Fibroblast of mammary gland (primary cell): ENCODE data around the gene GTF2H4.

Experiments used
- DNase-seq: peaks from one replicate; pipeline ENCODE4 v3.0.0-alpha.2; 2010; ENCODE audit warnings: low read depth
- H3K4me3 ChIP-seq: 2 replicates; pipeline ENCODE4 v1.5.1; 2011; ENCODE audit warnings: low read depth, mild to moderate bottlenecking, low read length, moderate library complexity; ENCODE audit not compliant: control insufficient read depth
- TF ChIP-seq, protein P1 (sequence below): conservative IDR thresholded peaks from 2 replicates; pipeline ENCODE4 v1.5.1; 2011; ENCODE audit warnings: low read depth, low read length, inconsistent platforms; ENCODE audit not compliant: control insufficient read depth, insufficient read depth

GTF2H4 gene

DNA sequence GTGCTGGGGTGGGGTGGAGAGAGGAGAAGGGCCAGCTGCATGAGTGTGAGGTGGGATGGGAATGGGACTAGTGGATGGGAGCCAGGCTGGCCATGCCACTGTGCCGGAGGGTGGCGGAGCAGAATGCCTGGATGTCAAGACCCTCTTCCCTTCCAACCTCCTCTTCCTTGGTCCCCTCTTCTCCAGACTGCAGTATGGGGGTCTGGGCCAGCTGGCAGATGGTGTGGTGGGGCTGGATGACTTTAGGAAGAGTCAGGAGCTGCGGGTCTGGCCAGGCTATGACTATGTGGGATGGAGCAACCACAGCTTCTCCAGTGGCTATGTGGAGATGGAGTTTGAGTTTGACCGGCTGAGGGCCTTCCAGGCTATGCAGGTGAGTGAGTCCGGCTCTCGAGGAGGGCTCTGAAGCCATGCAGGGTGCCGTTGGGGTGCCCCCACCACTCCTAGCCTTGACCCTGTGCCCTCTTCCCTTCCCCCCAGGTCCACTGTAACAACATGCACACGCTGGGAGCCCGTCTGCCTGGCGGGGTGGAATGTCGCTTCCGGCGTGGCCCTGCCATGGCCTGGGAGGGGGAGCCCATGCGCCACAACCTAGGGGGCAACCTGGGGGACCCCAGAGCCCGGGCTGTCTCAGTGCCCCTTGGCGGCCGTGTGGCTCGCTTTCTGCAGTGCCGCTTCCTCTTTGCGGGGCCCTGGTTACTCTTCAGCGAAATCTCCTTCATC is 16.0 kb upstream of the GTF2H4 start:
- H3K4me3 ChIP-seq, result no peak overlapping the region
- TF ChIP-seq, protein P1, sequence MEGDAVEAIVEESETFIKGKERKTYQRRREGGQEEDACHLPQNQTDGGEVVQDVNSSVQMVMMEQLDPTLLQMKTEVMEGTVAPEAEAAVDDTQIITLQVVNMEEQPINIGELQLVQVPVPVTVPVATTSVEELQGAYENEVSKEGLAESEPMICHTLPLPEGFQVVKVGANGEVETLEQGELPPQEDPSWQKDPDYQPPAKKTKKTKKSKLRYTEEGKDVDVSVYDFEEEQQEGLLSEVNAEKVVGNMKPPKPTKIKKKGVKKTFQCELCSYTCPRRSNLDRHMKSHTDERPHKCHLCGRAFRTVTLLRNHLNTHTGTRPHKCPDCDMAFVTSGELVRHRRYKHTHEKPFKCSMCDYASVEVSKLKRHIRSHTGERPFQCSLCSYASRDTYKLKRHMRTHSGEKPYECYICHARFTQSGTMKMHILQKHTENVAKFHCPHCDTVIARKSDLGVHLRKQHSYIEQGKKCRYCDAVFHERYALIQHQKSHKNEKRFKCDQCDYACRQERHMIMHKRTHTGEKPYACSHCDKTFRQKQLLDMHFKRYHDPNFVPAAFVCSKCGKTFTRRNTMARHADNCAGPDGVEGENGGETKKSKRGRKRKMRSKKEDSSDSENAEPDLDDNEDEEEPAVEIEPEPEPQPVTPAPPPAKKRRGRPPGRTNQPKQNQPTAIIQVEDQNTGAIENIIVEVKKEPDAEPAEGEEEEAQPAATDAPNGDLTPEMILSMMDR, result no peak
- no peak for DNase-seq

DNA sequence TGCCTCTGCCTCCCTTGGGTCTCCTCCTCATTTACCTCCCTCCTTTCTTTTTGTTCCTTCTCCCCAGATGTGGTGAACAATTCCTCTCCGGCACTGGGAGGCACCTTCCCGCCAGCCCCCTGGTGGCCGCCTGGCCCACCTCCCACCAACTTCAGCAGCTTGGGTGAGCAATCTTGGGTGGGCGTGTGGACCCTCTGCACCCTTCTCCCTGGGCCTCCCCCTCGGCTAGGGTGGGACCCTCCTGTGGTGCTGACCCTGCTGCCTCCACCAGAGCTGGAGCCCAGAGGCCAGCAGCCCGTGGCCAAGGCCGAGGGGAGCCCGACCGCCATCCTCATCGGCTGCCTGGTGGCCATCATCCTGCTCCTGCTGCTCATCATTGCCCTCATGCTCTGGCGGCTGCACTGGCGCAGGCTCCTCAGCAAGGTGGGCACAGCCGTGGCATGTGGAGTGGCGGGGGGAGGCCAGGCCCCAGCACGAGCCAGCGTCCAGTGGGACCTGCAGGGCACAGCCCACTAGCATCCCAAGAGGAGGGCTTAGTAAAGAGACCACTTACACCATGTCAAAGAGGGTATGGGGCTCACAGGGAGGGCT is 14.9 kb upstream of the GTF2H4 start:
- TF ChIP-seq, protein P1, result no peak
- H3K4me3 ChIP-seq, result no peak overlapping the region
- DNase-seq, result no peak

DNA sequence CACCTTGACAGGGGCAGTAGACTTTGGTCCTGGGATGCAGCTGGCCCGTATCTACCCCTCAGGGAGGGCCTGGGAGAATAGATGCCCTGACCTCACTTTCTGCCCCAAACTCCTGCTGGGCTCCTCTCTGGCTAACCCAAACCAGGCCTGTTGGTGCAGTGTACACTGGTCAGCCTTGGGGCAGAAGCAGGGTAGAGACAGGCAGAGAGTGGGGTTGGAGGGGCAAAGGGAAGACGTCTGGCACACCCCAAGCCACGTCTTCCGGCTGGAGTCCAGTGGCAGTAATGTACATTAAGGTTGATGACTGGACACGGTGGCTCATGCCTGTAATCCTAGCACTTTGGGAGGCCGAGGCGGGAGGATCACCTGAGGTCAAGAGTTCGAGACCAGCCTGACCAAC is 14.3 kb upstream of the GTF2H4 start:
- TF ChIP-seq, protein P1, result no peak
- DNase-seq, result no peak
- H3K4me3 ChIP-seq, result no peak overlapping the region

DNA sequence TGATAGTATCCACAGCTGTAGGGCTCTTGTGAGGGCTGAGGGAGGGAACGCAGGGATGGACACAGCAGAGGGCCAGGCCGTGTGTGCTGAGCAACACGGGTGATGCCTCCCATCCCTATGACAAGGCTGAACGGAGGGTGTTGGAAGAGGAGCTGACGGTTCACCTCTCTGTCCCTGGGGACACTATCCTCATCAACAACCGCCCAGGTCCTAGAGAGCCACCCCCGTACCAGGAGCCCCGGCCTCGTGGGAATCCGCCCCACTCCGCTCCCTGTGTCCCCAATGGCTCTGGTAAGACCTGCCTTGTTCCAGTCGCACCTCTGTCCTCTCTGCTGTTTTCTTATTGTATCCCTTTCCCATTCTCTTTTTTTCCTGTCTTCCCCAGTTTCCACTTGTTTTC is 13.6 kb upstream of the GTF2H4 start:
- no peak overlapping the region for H3K4me3 ChIP-seq
- TF ChIP-seq, protein P1, result no peak
- no peak for DNase-seq

DNA sequence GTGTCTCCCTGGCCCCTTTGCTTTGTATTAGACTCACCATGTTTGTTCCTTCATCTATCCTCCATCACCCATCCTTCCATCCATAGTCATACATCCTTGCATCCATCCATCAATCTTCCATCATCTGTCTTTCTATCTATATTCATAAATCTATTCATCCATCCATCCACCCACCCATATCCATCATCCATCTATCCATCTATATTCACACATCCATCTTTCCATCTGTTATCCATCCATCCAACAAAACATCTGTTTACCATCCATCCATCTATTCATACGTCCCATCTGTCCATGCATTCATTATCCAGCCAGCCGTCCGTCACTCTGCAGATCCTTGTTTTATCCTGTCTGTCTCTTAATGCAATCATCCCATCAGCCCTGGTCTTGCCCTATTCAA is 13.1 kb upstream of the GTF2H4 start:
- TF ChIP-seq, protein P1, result no peak
- DNase-seq, result no peak

DNA sequence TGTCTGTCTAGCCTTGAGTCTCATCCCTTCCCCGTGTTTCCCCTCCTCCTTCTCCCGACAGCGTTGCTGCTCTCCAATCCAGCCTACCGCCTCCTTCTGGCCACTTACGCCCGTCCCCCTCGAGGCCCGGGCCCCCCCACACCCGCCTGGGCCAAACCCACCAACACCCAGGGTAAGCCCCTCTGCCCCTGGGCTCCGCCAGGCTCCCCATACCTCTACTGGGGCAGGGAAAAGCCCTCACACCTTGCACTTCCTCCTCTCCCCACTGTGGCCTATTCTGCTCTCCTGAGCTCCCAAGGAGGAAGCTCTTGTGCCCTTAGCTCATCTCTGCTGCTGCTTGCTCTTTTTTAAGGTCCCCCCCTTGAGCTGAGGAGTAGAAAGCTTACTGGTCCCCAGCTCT is 12.7 kb upstream of the GTF2H4 start:
- no peak for DNase-seq
- H3K4me3 ChIP-seq, result no peak overlapping the region
- TF ChIP-seq, protein P1, result no peak

More for the DNA sequence above, 13.1 kb upstream of the GTF2H4 start:
- no peak overlapping the region for H3K4me3 ChIP-seq

DNA sequence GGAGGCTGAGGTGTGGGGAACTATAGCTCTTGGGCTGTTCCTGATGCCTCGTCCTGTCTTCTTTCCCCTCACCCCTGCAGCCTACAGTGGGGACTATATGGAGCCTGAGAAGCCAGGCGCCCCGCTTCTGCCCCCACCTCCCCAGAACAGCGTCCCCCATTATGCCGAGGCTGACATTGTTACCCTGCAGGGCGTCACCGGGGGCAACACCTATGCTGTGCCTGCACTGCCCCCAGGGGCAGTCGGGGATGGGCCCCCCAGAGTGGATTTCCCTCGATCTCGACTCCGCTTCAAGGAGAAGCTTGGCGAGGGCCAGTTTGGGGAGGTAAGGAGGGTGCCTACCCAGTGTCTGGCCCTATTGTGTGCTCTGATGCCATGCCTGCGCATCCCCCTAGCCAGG is 11.5 kb upstream of the GTF2H4 start:
- no peak for DNase-seq
- TF ChIP-seq, protein P1, result no peak
- H3K4me3 ChIP-seq, result no peak overlapping the region
